GM13977 (cell line): ENCODE measurements around the gene ATP11A.
A peak's percentile ranks its signal among the peaks of the same experiment; 100 is the strongest.

ENCODE experiments used
- DNase-seq: peaks from one replicate; pipeline ENCODE4 v3.0.0; 2012; ENCODE audit warnings: low spot score
- CTCF ChIP-seq: IDR thresholded peaks from 2 replicates; pipeline ENCODE4 v1.5.1; 2012; ENCODE audit warnings: mild to moderate bottlenecking, control low read depth; ENCODE audit not compliant: insufficient read depth; ENCODE audit errors: extremely low read depth, missing control alignments
- in situ Hi-C: fragments of 300-500 bp; cut with MboI; formaldehyde crosslinking; loops from one replicate; pipeline ENCODE4 v1.12.0; 2022; ENCODE audit warnings: low sequenced_read_pairs, low pct_unique_long_range_greater_than_20kb, mixed read lengths, inconsistent platforms; ENCODE audit not compliant: unreplicated experiment

Gene ATP11A

GRCh38 chr13:112842343-112842856 is 152.6 kb downstream of the ATP11A start:
- in situ Hi-C loops = no loop called here
- no peak for TF ChIP-seq CTCF
- DNase-seq = peak; percentile 72

GRCh38 chr13:112842931-112843391 is 153.1 kb downstream of the ATP11A start:
- in situ Hi-C loops = no loop called here

GRCh38 chr13:112843392-112844111 is 153.7 kb downstream of the ATP11A start:
- DNase-seq = no peak
- no peak for TF ChIP-seq CTCF
- in situ Hi-C loops = no loop called here

More at GRCh38 chr13:112842931-112843391, 153.1 kb downstream of the ATP11A start:
- TF ChIP-seq CTCF = no peak
- DNase-seq = no peak

GRCh38 chr13:112844411-112844810 is 154.6 kb downstream of the ATP11A start:
- no peak for DNase-seq
- TF ChIP-seq CTCF = no peak
- in situ Hi-C loops = no loop called here

- in situ Hi-C loops = no loop called here
- DNase-seq = no peak
- no peak for TF ChIP-seq CTCF
Observed at GRCh38 chr13:112844879-112845278, 155.0 kb downstream of the ATP11A start.

- no peak for TF ChIP-seq CTCF
- DNase-seq = no peak
- in situ Hi-C loops = no loop called here
Observed at GRCh38 chr13:112845511-112846144, 155.8 kb downstream of the ATP11A start.
